Hepatocyte (in vitro differentiated cells): ENCODE measurements around the gene GNPDA1.

Experiments used
- EZH2phosphoT487 ChIP-seq: fragments of 200-600 bp; sonication (generic); IDR thresholded peaks from one replicate; pipeline ENCODE4 v1.6.1; 2018; ENCODE audit warnings: antibody characterized with exemption, mild to moderate bottlenecking, low read depth, moderate library complexity; ENCODE audit not compliant: unreplicated experiment, severe bottlenecking
- TF ChIP-seq, protein P1 (sequence below): fragments of 200-600 bp; sonication (generic); IDR thresholded peaks from 2 replicates; pipeline ENCODE4 v1.5.1; 2016; ENCODE audit warnings: antibody characterized with exemption, mild to moderate bottlenecking; ENCODE audit not compliant: poor library complexity

- TF ChIP-seq, protein P1, sequence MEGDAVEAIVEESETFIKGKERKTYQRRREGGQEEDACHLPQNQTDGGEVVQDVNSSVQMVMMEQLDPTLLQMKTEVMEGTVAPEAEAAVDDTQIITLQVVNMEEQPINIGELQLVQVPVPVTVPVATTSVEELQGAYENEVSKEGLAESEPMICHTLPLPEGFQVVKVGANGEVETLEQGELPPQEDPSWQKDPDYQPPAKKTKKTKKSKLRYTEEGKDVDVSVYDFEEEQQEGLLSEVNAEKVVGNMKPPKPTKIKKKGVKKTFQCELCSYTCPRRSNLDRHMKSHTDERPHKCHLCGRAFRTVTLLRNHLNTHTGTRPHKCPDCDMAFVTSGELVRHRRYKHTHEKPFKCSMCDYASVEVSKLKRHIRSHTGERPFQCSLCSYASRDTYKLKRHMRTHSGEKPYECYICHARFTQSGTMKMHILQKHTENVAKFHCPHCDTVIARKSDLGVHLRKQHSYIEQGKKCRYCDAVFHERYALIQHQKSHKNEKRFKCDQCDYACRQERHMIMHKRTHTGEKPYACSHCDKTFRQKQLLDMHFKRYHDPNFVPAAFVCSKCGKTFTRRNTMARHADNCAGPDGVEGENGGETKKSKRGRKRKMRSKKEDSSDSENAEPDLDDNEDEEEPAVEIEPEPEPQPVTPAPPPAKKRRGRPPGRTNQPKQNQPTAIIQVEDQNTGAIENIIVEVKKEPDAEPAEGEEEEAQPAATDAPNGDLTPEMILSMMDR: no peak
- no peak for TF ChIP-seq EZH2phosphoT487
Measured at GRCh38 chr5:141989720-141990119, 23.1 kb downstream of the GNPDA1 start.
